OCI-LY3 (cell line): ENCODE measurements around the gene HDAC4.

Source experiments
- CTCF ChIP-seq: fragments of 200-600, 300-600 bp; sonication (generic); IDR thresholded peaks from 2 replicates; pipeline ENCODE4 v1.5.1; 2014; ENCODE audit warnings: antibody characterized with exemption, low read length, low read depth
- EZH2phosphoT487 ChIP-seq: fragments of 200-600 bp; shearing (Covaris generic); IDR thresholded peaks from 2 replicates; pipeline ENCODE4 v1.6.1; 2018; ENCODE audit warnings: antibody characterized with exemption, mixed run types, low read depth

- TF ChIP-seq CTCF: no peak
- TF ChIP-seq EZH2phosphoT487: no peak
Measured at GRCh38 chr2:239288237-239288636, 112.6 kb downstream of the HDAC4 start.
